Putamen (tissue), 1 donor: ENCODE measurements around the gene MIEN1.
"Not testable (repeated sequence)": the region's sequence is repeated elsewhere in the genome, so short reads cannot be mapped to it uniquely, and the experiment has no call there.

Experiments used
- DNase-seq: peaks from one replicate; pipeline ENCODE4 v3.0.0-alpha.2; 2016; ENCODE audit warnings: low spot score

Gene MIEN1

GRCh38 chr17:39716073-39716818, 14.1 kb downstream of the MIEN1 start:
- DNase-seq = no peak

- no peak for DNase-seq
Observed at GRCh38 chr17:39715375-39716072, 14.8 kb downstream of the MIEN1 start.

GRCh38 chr17:39714234-39714633, 16.1 kb downstream of the MIEN1 start:
- DNase-seq = no peak

GRCh38 chr17:39711851-39712250, 18.5 kb downstream of the MIEN1 start:
- DNase-seq = no peak

GRCh38 chr17:39711071-39711470, 19.3 kb downstream of the MIEN1 start:
- not testable (repeated sequence) for DNase-seq

- DNase-seq = no peak
Observed at GRCh38 chr17:39709998-39710964, 20.1 kb downstream of the MIEN1 start.

- no peak for DNase-seq
Observed at GRCh38 chr17:39709319-39709997, 20.9 kb downstream of the MIEN1 start.

GRCh38 chr17:39706921-39707337, 23.4 kb downstream of the MIEN1 start:
- no peak for DNase-seq

GRCh38 chr17:39706383-39706782, 23.9 kb downstream of the MIEN1 start:
- DNase-seq = no peak

GRCh38 chr17:39705786-39706348, 24.5 kb downstream of the MIEN1 start:
- no peak for DNase-seq

GRCh38 chr17:39704821-39705551, 25.3 kb downstream of the MIEN1 start:
- no peak for DNase-seq

GRCh38 chr17:39703913-39704312, 26.4 kb downstream of the MIEN1 start:
- DNase-seq = no peak

- DNase-seq = no peak
Observed at GRCh38 chr17:39702901-39703893, 27.1 kb downstream of the MIEN1 start.

- no peak for DNase-seq
Observed at GRCh38 chr17:39701784-39702422, 28.4 kb downstream of the MIEN1 start.

GRCh38 chr17:39701012-39701783, 29.1 kb downstream of the MIEN1 start:
- no peak for DNase-seq

GRCh38 chr17:39700148-39700987, 30.0 kb downstream of the MIEN1 start:
- no peak for DNase-seq

- DNase-seq = peak; percentile 69
Observed at GRCh38 chr17:39699818-39700147, 30.5 kb downstream of the MIEN1 start, which contains the start of gene ERBB2. Gene ERBB2, plus strand, starts transcription at chr17:39700064. Its CDS starts 175 bp downstream, at chr17:39700239.
